ENCODE measurements around the gene TOMM20L. TPM values are rescaled to one million over a fixed set of nuclear protein-coding genes. Genes with fewer than 3 reads are reported as not detected.

TOMM20L gene
- total RNA-seq, 1 donor from 2014 or later, result not detected

- TF ChIP-seq POLR2A (IDR thresholded peaks at IDR 0.05) (no peak), CTCF (IDR thresholded peaks at IDR 0.05) (no peak)
- intact Hi-C loops (cut with DNase I), result no loop called here
- Histone ChIP-seq H3K4me3 (no peak overlapping the region), H3K27ac (no peak overlapping the region), H3K27me3 (no peaks in the 10 kb centered on the region), H3K36me3 (peaks cover 0 to 19% of the 10 kb centered on the region in 2 donors), H3K4me1 (no peaks in the 10 kb centered on the region), H3K9me3 (no peaks in the 10 kb centered on the region)
- DNase-seq (ENCODE audit: extremely low spot score in 2 of 2), result no peak
These were observed 18.9 kb upstream of the TOMM20L start for GRCh38 chr14:58376791-58377190.

GRCh38 chr14:58390830-58391229 is 4.9 kb upstream of the TOMM20L start:
- H3K4me1 ChIP-seq, result peaks cover 5% of the 10 kb centered on the region
- no peaks in the 10 kb centered on the region for H3K27me3 ChIP-seq
- H3K27ac ChIP-seq, result no peak overlapping the region
- TF ChIP-seq POLR2A (IDR thresholded peaks at IDR 0.05), result no peak
- TF ChIP-seq CTCF (IDR thresholded peaks at IDR 0.05), result no peak
- TF ChIP-seq POLR2AphosphoS5 (IDR thresholded peaks at IDR 0.05; ENCODE audit: insufficient read depth in 1 of 2, low read depth in 1 of 2), result no peak
- intact Hi-C loops (cut with DNase I), result loop anchor here (10.0 kb wide), 1 partner anchor 296 kb away; no protein-coding TSS in a partner anchor
- no peak overlapping the region for H3K4me3 ChIP-seq
- no peaks in the 10 kb centered on the region for H3K9me3 ChIP-seq
- no peak for DNase-seq (ENCODE audit: extremely low spot score in 2 of 2)
- no peaks in the 10 kb centered on the region for H3K36me3 ChIP-seq

- TF ChIP-seq CTCF (IDR thresholded peaks at IDR 0.05) (no peak), POLR2A (IDR thresholded peaks at IDR 0.05) (no peak), POLR2AphosphoS5 (IDR thresholded peaks at IDR 0.05; ENCODE audit: insufficient read depth in 1 of 2, low read depth in 1 of 2) (no peak)
- Histone ChIP-seq H3K4me1 (peaks cover 14% of the 10 kb centered on the region), H3K36me3 (no peaks in the 10 kb centered on the region), H3K4me3 (peak overlapping the region; percentile 60 to 65), H3K27me3 (no peaks in the 10 kb centered on the region), H3K9me3 (no peaks in the 10 kb centered on the region), H3K27ac (peak overlapping the region; percentile 81)
- intact Hi-C loops (cut with DNase I), result loop anchor here (10.0 kb wide), 1 partner anchor 301 kb away; no protein-coding TSS in a partner anchor
- no peak for DNase-seq (ENCODE audit: extremely low spot score in 2 of 2)
These were observed 243 bp upstream of the TOMM20L start for GRCh38 chr14:58395562-58395811.

GRCh38 chr14:58397156-58397555 is 1.4 kb downstream of the TOMM20L start:
- H3K9me3 ChIP-seq, result no peaks in the 10 kb centered on the region
- no peak overlapping the region for H3K27ac ChIP-seq
- DNase-seq (ENCODE audit: extremely low spot score in 2 of 2), result no peak
- no peaks in the 10 kb centered on the region for H3K36me3 ChIP-seq
- TF ChIP-seq POLR2A (IDR thresholded peaks at IDR 0.05) (no peak), CTCF (IDR thresholded peaks at IDR 0.05) (no peak), POLR2AphosphoS5 (IDR thresholded peaks at IDR 0.05; ENCODE audit: insufficient read depth in 1 of 2, low read depth in 1 of 2) (no peak)
- no peak overlapping the region for H3K4me3 ChIP-seq
- intact Hi-C loops (cut with DNase I), result loop anchor here (10.0 kb wide), 1 partner anchor 302 kb away; no protein-coding TSS in a partner anchor
- H3K4me1 ChIP-seq, result peaks cover 14% of the 10 kb centered on the region
- no peaks in the 10 kb centered on the region for H3K27me3 ChIP-seq

- H3K4me1 ChIP-seq, result peaks cover 14% of the 10 kb centered on the region
- no peak for TF ChIP-seq POLR2AphosphoS5 (IDR thresholded peaks at IDR 0.05; ENCODE audit: insufficient read depth in 1 of 2, low read depth in 1 of 2)
- no peak for TF ChIP-seq CTCF (IDR thresholded peaks at IDR 0.05)
- no peak for TF ChIP-seq POLR2A (IDR thresholded peaks at IDR 0.05)
- intact Hi-C loops (cut with DNase I), result loop anchor here (10.0 kb wide), 1 partner anchor 304 kb away; no protein-coding TSS in a partner anchor
These were observed 2.8 kb downstream of the TOMM20L start for GRCh38 chr14:58398495-58398894.

More at GRCh38 chr14:58398495-58398894, 2.8 kb downstream of the TOMM20L start:
- Histone ChIP-seq H3K9me3 (no peaks in the 10 kb centered on the region), H3K27me3 (no peaks in the 10 kb centered on the region), H3K36me3 (no peaks in the 10 kb centered on the region), H3K27ac (no peak overlapping the region), H3K4me3 (no peak overlapping the region)
- DNase-seq (ENCODE audit: extremely low spot score in 2 of 2), result no peak
